ENCODE results near the gene ASGR1.
"Not testable (repeated sequence)": the region's sequence is repeated elsewhere in the genome, so short reads cannot be mapped to it uniquely, and the experiment has no call there.

The ASGR1 gene

DNA sequence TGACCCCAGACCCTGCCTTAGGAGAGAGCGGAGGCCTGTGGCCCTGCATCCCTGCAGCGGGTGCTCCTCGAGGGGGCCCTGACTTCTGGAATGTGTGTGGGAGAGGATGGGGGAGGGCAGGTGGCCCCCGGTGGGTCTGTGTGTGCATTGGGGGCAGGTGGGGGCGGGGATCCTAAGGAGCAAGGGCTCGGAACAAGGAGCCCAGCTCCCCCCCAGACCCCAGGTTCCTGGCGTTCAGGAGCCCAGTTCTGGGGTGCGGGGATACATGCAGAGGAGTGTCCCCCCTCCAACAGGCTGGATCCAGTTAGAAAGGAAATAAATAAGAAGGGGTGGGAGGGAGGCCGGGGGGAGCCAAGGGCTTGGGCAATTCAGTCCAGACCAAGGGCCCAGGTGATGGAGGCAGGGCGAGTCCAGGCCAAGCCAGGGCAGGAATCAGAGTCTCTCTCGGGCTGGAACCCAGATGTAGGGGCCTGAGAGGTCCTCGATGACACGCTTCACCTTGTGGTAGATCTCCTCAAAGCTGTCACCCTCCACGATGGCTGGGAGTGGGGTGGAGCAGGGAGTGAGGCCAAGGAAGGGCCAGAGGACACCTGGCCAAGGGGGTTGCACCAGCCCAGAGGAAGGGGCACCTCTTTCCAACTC lies 11.2 kb upstream of the ASGR1 start:
- DNase-seq (ENCODE audit: low read depth): no peak

DNA sequence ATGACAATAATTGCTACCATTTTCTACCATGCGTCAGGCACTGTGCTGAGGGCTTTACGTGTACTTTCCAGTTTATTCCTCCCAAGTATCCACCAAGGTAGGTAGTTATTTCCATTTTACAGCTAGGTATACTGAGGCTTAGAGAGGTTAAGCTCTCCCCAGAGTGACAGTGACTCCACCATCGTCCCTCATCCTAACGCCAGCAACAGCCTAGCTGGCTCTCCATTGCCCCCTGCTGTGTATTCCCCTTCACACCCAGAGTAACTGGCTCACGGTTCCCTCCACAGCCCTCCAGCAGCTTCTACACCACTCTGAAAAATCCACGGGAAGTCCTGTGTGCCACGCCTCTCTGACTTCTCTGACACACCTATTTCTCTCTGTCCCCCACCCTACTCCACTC lies 7.1 kb upstream of the ASGR1 start:
- DNase-seq (ENCODE audit: low read depth): no peak

- DNase-seq (ENCODE audit: low read depth): no peak
These were observed 5.5 kb upstream of the ASGR1 start for GRCh38 chr17:7184647-7185046.

- DNase-seq (ENCODE audit: low read depth): no peak
These were observed 4.9 kb upstream of the ASGR1 start for GRCh38 chr17:7184091-7184488.

DNA sequence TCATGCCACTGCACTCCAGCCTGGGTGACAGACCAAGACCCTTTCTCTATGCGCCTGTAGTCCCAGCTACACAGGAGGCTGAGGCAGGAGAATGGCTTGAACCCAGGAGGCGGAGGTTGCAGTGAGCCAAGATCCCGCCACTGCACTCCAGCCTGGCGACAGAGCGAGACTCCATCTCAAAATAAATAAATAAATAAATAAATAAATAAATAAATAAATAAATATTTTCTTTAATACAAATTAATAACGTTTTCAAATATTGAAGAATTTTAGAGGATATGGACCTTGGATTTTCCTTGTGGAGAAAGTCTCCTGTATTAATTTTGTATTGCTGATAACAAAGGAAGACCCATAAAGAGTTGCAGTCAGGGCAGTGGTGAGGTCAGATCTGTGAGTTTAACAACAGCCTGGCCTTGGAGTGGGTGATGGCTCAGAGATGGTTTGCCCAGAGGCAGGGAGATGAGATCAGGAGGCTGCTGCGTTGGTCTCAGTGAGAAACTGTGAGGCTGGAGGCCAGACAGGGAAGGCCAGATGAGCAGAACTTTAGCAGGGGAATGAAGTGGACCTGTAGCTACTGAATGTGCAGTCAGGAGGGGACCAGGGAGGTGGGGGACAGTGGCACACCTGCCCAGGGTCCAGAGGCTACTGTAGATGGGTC lies 4.4 kb upstream of the ASGR1 start:
- DNase-seq (ENCODE audit: low read depth): no peak

- DNase-seq (ENCODE audit: low read depth): not testable (repeated sequence)
These were observed 2.9 kb upstream of the ASGR1 start for GRCh38 chr17:7182101-7182500.

DNA sequence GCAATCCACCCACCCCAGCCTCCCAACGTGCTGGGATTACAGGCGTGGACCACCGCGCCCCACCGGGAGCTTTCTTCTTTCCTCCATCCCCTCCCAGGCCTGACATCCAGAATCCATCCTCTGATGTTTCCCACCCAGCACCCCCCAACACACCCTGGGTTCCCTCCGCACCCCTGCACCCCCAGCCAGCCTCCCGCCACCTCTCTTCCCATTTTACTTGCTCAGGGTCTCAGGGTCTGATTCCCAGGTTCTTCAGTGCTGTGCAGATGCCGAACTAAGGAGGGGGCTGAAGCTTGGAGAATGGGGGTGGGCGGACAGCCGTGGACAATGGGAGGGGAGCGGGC lies 225 bp downstream of the ASGR1 start:
- no peak for DNase-seq (ENCODE audit: low read depth)

GRCh38 chr17:7177954-7178477 lies 1.2 kb downstream of the ASGR1 start:
- no peak for DNase-seq (ENCODE audit: low read depth)

GRCh38 chr17:7177191-7177953 lies 1.8 kb downstream of the ASGR1 start:
- peak; percentile 55 for DNase-seq (ENCODE audit: low read depth)

GRCh38 chr17:7176841-7177190 lies 2.4 kb downstream of the ASGR1 start:
- no peak for DNase-seq (ENCODE audit: low read depth)

GRCh38 chr17:7176107-7176840 lies 2.9 kb downstream of the ASGR1 start:
- DNase-seq (ENCODE audit: low read depth): no peak

DNA sequence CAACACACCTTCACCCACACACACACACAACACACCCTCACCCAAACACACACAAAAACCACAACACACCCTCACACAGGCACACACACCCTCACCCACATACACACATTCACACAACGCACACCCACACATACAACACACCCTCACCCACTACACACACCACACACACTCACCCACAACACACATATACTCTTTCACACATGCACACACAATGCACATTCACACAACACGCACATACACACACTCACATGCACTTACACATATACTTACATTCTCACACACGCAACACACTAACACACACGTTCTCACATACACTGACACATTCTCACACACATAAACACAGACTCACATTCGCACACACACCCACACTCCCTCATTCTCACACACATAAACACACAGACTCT lies 3.8 kb downstream of the ASGR1 start:
- no peak for DNase-seq (ENCODE audit: low read depth)

DNA sequence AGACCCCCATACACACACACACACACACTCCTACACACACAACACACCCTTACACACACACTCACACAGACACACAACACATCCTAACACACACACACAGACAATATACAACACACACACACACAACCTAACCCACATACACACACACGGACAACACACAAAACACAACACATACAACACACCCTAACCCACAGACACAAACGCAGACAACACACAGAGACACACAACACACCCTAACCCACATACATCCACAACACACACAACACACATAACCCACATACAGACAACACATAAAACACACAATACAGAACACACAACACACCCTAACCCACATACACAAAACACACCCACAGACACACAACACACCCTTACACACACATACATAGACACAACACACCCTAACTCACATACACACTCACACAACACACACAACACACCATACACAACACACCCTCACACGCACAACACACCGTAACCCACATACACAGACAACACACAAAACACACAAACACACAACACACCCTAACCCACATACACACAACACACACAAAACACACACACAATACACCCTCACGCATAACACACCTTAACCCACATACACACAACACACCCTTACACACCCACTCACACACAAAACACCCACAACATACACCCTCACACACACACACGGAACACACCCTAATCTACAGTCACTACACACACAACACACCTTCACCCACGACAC lies 4.4 kb downstream of the ASGR1 start:
- no peak for DNase-seq (ENCODE audit: low read depth)

DNA sequence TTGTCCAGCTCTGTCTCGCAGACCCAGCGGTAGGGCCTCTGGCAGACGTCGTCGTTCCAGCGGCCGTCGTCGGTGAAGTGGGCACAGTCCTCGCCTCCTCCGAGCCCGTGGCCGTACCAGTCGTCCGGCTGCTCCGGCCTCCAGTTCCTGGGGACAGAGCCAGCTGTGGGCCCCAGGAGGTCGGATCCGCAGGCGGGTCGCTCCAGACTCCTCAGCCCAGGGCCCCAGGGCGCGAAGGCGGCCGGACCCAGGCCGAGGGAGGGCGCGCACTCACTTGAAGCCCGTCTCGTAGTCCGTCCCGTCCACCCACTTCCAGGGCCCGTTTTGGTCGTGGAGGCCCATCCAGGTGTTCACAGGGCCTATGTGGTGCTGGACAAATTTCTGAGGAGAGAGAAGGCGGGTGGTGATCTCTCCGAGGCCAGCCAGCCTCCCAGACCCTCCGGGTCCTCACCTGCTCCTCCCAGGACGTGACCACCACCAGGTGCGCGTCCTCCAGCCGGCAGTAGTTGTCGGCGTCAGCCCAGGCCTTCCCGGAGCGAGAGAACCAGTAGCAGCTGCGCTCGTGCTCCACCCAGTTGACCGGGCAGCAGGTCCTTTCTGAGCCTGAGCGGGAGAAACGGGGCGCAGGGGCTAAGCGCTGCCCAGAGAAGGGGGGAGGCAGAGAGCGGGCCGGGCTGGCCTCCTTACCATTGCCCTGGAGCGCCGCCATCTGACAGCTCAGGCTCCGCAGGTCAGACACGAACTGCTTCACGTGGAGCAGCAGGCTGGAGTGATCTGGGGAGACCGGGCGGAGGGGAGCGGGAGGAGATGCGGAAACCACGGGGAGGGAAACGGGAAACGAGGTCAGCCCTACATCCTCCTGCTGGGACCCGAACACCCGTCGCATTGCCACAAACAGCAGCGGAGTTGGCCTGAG lies 5.2 kb downstream of the ASGR1 start:
- DNase-seq (ENCODE audit: low read depth): peak; percentile 12

DNA sequence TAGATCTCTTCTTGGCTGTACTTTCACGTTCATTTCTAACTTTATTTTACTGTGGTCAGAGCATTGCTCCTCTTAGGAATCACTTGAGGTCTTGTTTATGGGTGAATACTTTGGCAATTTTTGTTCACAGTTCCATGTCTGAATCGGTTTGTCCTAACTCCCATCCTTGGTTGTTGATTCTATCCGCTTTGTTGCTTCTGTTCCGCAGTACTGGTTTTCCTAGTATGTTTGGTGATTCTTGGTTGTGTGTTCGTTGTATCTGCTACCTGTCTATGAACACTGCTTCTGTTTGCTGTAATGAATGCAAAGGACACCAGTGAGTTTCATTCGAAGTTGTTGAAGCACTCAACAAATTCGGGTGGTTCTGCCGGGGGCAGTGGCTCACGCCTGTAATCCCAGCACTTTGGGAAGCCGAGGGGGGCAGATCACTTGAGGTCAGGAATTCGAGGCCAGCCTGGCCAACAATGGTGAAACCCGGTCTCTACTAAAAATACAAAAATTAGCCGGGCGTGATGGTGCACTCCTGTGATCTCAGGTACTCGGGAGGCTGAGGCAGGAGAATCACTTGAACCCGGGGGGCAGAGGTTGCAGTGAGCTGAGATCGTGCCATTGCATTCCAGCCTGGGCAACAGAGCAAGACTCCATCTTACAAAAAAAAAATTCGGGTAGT lies 6.5 kb downstream of the ASGR1 start:
- DNase-seq (ENCODE audit: low read depth): not testable (repeated sequence)

- not testable (repeated sequence) for DNase-seq (ENCODE audit: low read depth)
These were observed 9.6 kb downstream of the ASGR1 start for GRCh38 chr17:7169565-7169908.

DNA sequence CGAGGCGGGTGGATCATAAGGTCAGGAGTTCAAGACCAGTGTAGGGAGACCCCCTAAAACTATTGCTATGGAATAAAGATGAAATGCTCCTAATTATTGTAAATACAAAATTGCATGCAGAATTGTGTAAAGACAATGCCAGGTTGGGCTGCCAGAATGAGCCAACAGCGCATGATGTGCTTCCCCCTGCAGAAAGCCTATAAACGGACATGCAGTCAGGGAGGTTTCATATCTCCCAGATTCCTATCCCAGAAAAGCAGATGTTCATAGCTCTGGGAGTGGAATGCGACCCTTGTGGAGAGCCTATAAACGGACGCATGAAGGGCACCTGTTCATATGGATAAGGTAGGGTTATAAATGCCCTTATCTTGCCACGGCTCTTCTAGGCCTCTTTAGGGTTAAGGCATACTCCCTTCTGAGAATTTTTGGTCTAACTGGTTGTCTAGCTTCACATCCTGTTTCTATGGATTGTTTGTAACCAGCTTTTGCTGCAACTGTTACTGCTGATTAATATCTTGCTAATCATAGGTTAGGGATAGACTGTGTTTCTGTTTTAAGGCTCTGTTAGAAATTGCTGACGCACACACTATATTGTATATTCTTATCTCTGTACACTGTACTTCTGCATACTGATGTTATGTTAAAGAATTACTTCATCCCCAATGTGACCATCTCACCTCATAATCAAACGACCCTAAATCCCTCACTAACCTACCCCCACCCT lies 10.2 kb downstream of the ASGR1 start:
- DNase-seq (ENCODE audit: low read depth): not testable (repeated sequence)

DNA sequence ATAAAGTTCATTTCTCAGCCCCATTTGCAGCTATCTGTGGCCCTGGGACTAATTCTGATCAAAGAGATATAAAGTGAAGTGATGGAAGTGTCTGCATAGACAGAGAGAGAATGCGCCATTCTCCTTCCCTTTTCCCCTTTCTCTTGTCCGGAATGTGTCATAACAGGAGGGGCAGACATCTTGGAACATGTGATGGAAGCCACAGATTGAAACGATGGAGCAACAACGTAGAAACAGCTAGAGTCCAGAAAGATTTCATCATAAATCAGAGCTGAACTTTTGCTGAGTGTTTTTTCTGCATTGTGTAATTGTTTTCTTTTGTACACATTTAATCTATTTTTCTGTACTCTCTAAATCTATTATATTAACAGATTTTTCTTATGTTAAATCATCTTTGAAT lies 11.3 kb downstream of the ASGR1 start:
- DNase-seq (ENCODE audit: low read depth): no peak

- DNase-seq (ENCODE audit: low read depth): no peak
These were observed 12.3 kb downstream of the ASGR1 start for GRCh38 chr17:7166873-7167272.

GRCh38 chr17:7159571-7159970 lies 19.6 kb downstream of the ASGR1 start:
- not testable (repeated sequence) for DNase-seq (ENCODE audit: low read depth)
